H1 (cell line): Measurements from ENCODE around the gene SLC25A51. TPM values are rescaled to one million over a fixed set of nuclear protein-coding genes. Genes with fewer than 3 reads are reported as not detected.

Source experiments
- USF2 ChIP-seq: IDR thresholded peaks from 2 replicates; pipeline ENCODE4 v1.6.1; 2011; ENCODE audit warnings: low read length, improper control_type of control experiment
- polyA plus RNA-seq, 7 experiments: library from polyadenylated mRNA; depleted of rRNA in 3 of 7; stranded (reverse) in 5 of 7; unstranded in 2 of 7; fragments of >200 nt in 5 of 7; fragments of 200-250 nt in 2 of 7; gene quantifications; 1 replicate in 5 of 7; 2 replicates in 1 of 7; 4 replicates in 1 of 7; pipeline versions ENCODE4 v1.2.1 to v1.2.3, GENCODE V29; 2011 to 2013; ENCODE audit warnings: missing spikeins in 2 of 7, mixed read lengths in 2 of 7
- total RNA-seq: library from RNA; stranded (reverse); fragmentation: NEBNext Ultra II Directional; extraction: Animal tissue kit (Norgen Biotek cat#: 25700); gene quantifications from 2 replicates; pipeline ENCODE4 v1.2.1, GENCODE V29; 2021

The SLC25A51 gene
- total and polyA plus RNA-seq, 2 of the 8 experiments (the other 6 are each of a cell fraction or from before 2014, with no cell fraction given), result 8.0 to 14.5 TPM

GRCh38 chr9:37946041-37946440 is 42.1 kb upstream of the SLC25A51 start (continued):
- TF ChIP-seq USF2, result no peak
